ENCODE results near the gene BTBD19. TPM values are rescaled to one million over a fixed set of nuclear protein-coding genes. Genes with fewer than 3 reads are reported as not detected.

BTBD19 gene
- total RNA-seq, 1 donor from 2014 or later: 5.5 TPM

DNA sequence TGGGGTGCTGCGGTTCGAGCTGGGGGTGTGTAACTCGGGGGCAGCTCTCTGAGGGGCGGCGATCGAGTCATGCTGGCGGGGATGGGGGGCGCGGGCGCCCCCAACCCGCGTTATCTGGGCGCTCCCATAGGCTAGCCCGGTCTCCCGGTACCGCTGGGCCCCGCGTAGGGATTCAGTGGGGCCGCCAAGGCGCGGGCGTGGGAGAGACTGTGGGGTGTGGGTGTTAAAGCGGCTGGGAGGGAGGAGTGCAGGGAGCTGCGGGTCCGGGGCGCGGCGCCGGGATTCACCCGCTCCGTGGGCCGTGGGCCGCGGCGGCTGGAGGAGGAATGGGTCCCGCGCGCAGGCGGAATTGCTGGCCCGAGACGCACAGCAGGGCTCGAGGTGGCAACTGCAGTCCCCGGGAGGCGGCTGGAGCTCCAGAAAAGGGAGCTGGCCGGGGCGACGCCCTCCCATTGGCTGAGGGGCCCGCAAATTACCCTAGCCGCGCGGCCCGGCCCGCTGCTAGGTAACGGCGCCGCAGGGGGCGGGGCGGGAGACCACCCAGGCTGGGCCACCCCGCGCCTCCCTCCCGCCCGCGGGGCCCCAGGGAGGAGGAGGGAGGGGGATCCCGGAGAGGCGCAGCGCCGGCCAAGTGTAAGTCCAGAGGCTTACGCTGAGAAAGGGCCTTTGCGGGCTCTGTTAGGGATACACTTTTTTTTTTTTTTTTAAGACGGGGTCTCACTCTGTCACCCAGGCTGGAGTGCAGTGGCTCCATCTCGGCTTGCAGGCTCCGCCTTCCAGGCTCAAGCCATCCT is 34.7 kb downstream of the BTBD19 start, which contains the start of gene PTCH2:
Gene PTCH2 (minus strand): TSS at position 392 of the 794 bp plus-strand sequence. CDS start 321 bp downstream, at position 71.
- Mint-ChIP-seq H3K4me3 (peak within 1 kb of the TSS; percentile 79), H3K4me1 (peaks cover 12% of the 10 kb centered on the region), H3K36me3 (ENCODE audit: low read depth) (no peaks in the 10 kb centered on the region), H3K9me3 (no peaks in the 10 kb centered on the region), H3K27ac (ENCODE audit: unreplicated experiment) (no peak within 1 kb of the TSS), H3K27me3 (ENCODE audit: low read depth) (peaks cover 28% of the 10 kb centered on the region)
- DNase-seq (ENCODE audit: low read depth, low spot score): peak; percentile 89
- no peak for TF ChIP-seq CTCF (conservative IDR thresholded peaks at IDR 0.05)

DNA sequence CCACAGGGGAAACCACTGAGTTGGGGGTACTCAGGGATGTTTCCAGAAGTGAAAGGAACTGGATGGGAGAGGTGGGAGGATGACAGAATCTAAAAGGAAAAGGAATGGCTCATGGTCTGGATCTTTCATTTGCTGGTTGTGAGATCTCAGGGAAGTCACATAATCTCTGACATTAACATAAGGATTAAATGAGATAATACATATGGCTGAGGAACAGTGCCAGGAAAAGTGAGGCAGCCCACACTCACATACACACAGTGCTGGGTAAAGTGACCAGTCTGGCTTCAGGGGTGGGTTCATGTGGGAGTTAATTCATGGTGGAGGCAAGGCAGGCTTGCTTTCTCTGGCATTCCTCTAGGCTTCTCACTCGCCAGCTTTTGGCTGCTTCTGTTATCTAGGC is 38.7 kb downstream of the BTBD19 start:
- no peak overlapping the region for H3K27ac Mint-ChIP-seq (ENCODE audit: unreplicated experiment)
- peaks cover 8% of the 10 kb centered on the region for H3K36me3 Mint-ChIP-seq (ENCODE audit: low read depth)
- no peak for TF ChIP-seq CTCF (conservative IDR thresholded peaks at IDR 0.05)
- no peaks in the 10 kb centered on the region for H3K9me3 Mint-ChIP-seq
- H3K4me3 Mint-ChIP-seq: no peak overlapping the region
- DNase-seq (ENCODE audit: low read depth, low spot score): no peak
- peaks cover 29% of the 10 kb centered on the region for H3K4me1 Mint-ChIP-seq
- H3K27me3 Mint-ChIP-seq (ENCODE audit: low read depth): peaks cover 12% of the 10 kb centered on the region

DNA sequence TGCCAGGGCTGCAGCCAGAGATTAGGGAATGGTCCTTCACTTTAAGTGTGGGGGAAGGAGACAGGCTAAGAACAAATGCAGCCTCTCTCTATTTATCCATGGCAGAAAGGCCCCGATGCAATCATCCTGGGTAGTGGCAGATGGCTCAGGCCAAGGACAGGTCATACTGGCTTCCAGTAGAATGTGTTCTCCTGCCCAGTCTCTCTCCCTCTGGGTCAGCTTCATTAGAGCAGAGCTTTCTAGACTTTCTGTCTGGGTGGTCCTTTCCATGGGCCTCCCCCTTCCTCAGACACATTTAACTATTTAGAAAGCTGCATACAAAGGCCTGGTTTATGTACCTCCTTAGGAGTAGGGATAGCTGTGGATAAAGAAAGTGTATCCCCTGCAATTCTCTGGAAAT is 39.5 kb downstream of the BTBD19 start:
- no peak overlapping the region for H3K27ac Mint-ChIP-seq (ENCODE audit: unreplicated experiment)
- peaks cover 25% of the 10 kb centered on the region for H3K4me1 Mint-ChIP-seq
- no peak for DNase-seq (ENCODE audit: low read depth, low spot score)
- H3K4me3 Mint-ChIP-seq: peak overlapping the region; percentile 36
- peaks cover 4% of the 10 kb centered on the region for H3K27me3 Mint-ChIP-seq (ENCODE audit: low read depth)
- TF ChIP-seq CTCF (conservative IDR thresholded peaks at IDR 0.05): no peak
- H3K36me3 Mint-ChIP-seq (ENCODE audit: low read depth): peaks cover 8% of the 10 kb centered on the region
- H3K9me3 Mint-ChIP-seq: no peaks in the 10 kb centered on the region

DNA sequence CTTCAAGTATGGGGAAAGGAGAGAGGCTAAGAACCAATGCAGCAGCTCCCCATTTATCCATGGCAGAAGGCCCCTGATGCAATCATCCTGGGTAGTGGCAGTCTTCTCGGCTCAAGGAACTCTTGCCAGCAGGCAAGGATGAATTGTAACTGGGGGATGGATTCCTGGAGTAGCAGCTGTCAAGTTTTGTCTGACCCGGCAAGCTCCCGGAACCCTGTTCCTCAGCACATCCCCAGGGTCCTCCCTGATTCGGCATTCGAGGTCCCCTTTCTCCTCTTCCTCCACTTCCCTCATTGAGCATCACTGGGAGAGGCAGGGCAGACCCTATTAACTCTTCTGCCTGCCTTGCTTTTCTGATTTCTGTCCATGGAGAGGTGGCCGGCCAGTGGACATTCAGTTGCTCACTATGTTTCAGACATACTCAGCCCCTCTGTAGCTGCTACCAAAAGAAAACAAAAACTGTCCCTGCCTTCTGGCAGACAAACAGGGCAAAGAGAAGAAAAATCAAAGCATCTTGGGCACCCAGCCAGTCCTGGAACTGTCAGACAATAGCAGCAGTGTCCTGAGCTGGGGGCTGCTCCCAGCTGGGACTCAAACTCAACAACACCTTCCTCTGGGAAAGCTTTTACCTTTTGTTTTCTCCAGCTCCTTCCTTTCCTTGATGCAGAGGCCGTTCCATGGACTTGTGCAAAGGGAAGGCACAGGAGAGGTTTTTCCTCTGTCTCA is 40.3 kb downstream of the BTBD19 start:
- H3K9me3 Mint-ChIP-seq: no peaks in the 10 kb centered on the region
- no peak for DNase-seq (ENCODE audit: low read depth, low spot score)
- peaks cover 4% of the 10 kb centered on the region for H3K27me3 Mint-ChIP-seq (ENCODE audit: low read depth)
- no peak overlapping the region for H3K27ac Mint-ChIP-seq (ENCODE audit: unreplicated experiment)
- H3K4me3 Mint-ChIP-seq: no peak overlapping the region
- peaks cover 25% of the 10 kb centered on the region for H3K4me1 Mint-ChIP-seq
- TF ChIP-seq CTCF (conservative IDR thresholded peaks at IDR 0.05): no peak
- peaks cover 11% of the 10 kb centered on the region for H3K36me3 Mint-ChIP-seq (ENCODE audit: low read depth)

GRCh38 chr1:44849575-44850132 is 41.3 kb downstream of the BTBD19 start:
- H3K27me3 Mint-ChIP-seq (ENCODE audit: low read depth): no peaks in the 10 kb centered on the region
- H3K36me3 Mint-ChIP-seq (ENCODE audit: low read depth): peaks cover 11% of the 10 kb centered on the region
- no peaks in the 10 kb centered on the region for H3K9me3 Mint-ChIP-seq
- no peak for DNase-seq (ENCODE audit: low read depth, low spot score)
- TF ChIP-seq CTCF (conservative IDR thresholded peaks at IDR 0.05): no peak
- peaks cover 19% of the 10 kb centered on the region for H3K4me1 Mint-ChIP-seq
- no peak overlapping the region for H3K27ac Mint-ChIP-seq (ENCODE audit: unreplicated experiment)
- no peak overlapping the region for H3K4me3 Mint-ChIP-seq
